Left colon (tissue), 2 donors: Measurements from ENCODE around the gene ADCY3. TPM values are rescaled to one million over a fixed set of nuclear protein-coding genes. Genes with fewer than 3 reads are reported as not detected.

Source experiments
- ATAC-seq: fragments of 200-7000 bp; cut with Tn5 transposase; one replicate; pipeline ENCODE4 v1.9.1; 2020; ENCODE audit warnings: mild to moderate bottlenecking, moderate library complexity
- DNase-seq, 2 donors: peaks; one replicate each; pipeline ENCODE4 v3.0.0-alpha.2; 2020
- intact Hi-C, 2 donors: fragments of 100-400 bp; cut with DNase I in 1 of 2; cut with micrococcal nuclease in 1 of 2; formaldehyde crosslinking; loops; one replicate each; pipeline versions ENCODE4 v1.11.2 to v1.14.0; 2022; cut with DNase I, micrococcal nuclease
- total RNA-seq, 2 donors: library from RNA; stranded (reverse); fragmentation: NEBNext Ultra II Directional; extraction: Animal tissue kit (Norgen Biotek cat#: 25700); gene quantifications; one replicate each; pipeline ENCODE4 v1.2.1, GENCODE V29; 2021
- donor health status: DM: no; HTN: no; CAD: no.
- donor health status: DM: yes; HTN: yes; CAD: no.

ADCY3 gene
- total RNA-seq, 2 donors from 2014 or later: 30.2 to 36.7 TPM

- DNase-seq (no peak), ATAC-seq (no peak)
- intact Hi-C loops: no loop called here
Measured at GRCh38 chr2:24910245-24910644, 9.8 kb downstream of the ADCY3 start.

- DNase-seq: no peak
- no peak for ATAC-seq
- intact Hi-C loops: no loop called here
Measured at GRCh38 chr2:24909555-24910177, 10.4 kb downstream of the ADCY3 start.

GRCh38 chr2:24908461-24908901, 11.6 kb downstream of the ADCY3 start:
- DNase-seq: peak in 1 of 2 donors; percentile 48
- ATAC-seq: peak; percentile 66
- intact Hi-C loops: no loop called here

GRCh38 chr2:24907116-24907515, 12.9 kb downstream of the ADCY3 start:
- ATAC-seq (peak; percentile 72), DNase-seq (no peak)
- intact Hi-C loops: no loop called here

GRCh38 chr2:24906466-24906865, 13.6 kb downstream of the ADCY3 start:
- no peak for ATAC-seq
- DNase-seq: no peak
- intact Hi-C loops: no loop called here

- DNase-seq (no peak), ATAC-seq (no peak)
- intact Hi-C loops: no loop called here
Measured at GRCh38 chr2:24903161-24904103, 16.6 kb downstream of the ADCY3 start.

GRCh38 chr2:24899361-24899910, 20.6 kb downstream of the ADCY3 start:
- intact Hi-C loops: no loop called here
- DNase-seq (no peak), ATAC-seq (no peak)

- no peak for ATAC-seq
Measured at GRCh38 chr2:24898122-24899109, 21.6 kb downstream of the ADCY3 start.

GRCh38 chr2:24894750-24895149, 25.3 kb downstream of the ADCY3 start:
- no peak for ATAC-seq
- intact Hi-C loops: no loop called here
- no peak for DNase-seq

More at GRCh38 chr2:24898122-24899109, 21.6 kb downstream of the ADCY3 start:
- DNase-seq: no peak
- intact Hi-C loops: no loop called here

- DNase-seq (no peak), ATAC-seq (peak; percentile 52)
- intact Hi-C loops: no loop called here
Measured at GRCh38 chr2:24893934-24894333, 26.1 kb downstream of the ADCY3 start.

- ATAC-seq (no peak), DNase-seq (no peak)
- intact Hi-C loops: no loop called here
Measured at GRCh38 chr2:24892928-24893327, 27.1 kb downstream of the ADCY3 start.

- DNase-seq: no peak
- ATAC-seq: no peak
- intact Hi-C loops: no loop called here
Measured at GRCh38 chr2:24891201-24891600, 28.8 kb downstream of the ADCY3 start.

- ATAC-seq (no peak), DNase-seq (no peak)
- intact Hi-C loops: no loop called here
Measured at GRCh38 chr2:24889221-24889620, 30.8 kb downstream of the ADCY3 start.

GRCh38 chr2:24888177-24888576, 31.9 kb downstream of the ADCY3 start:
- DNase-seq: no peak
- intact Hi-C loops: no loop called here
- no peak for ATAC-seq

- intact Hi-C loops: no loop called here
- ATAC-seq (no peak), DNase-seq (no peak)
Measured at GRCh38 chr2:24887307-24887874, 32.6 kb downstream of the ADCY3 start.

- intact Hi-C loops: no loop called here
- no peak for DNase-seq
- ATAC-seq: no peak
Measured at GRCh38 chr2:24886691-24887304, 33.2 kb downstream of the ADCY3 start.

GRCh38 chr2:24886126-24886501, 33.9 kb downstream of the ADCY3 start:
- no peak for ATAC-seq
- DNase-seq: no peak
- intact Hi-C loops: no loop called here
